ENCODE results near the gene MYO1H.

The MYO1H gene

GRCh38 chr12:109444259-109444658 lies 96.6 kb downstream of the MYO1H start:
- Histone ChIP-seq H3K27ac (ENCODE audit: extremely low read depth, low read depth, low read length) (no peak overlapping the region), H3K36me3 (ENCODE audit: control insufficient read depth in 2 of 2, insufficient read depth in 1 of 2, low read length in 2 of 2) (peaks cover 0 to 29% of the 10 kb centered on the region in 2 experiments; a peak in 2 of 3 replicates), H3K4me1 (ENCODE audit: control insufficient read depth, insufficient read depth, low read length) (no peaks in the 10 kb centered on the region; the same call in 1 of the 2 replicates), H3K4me3 (ENCODE audit: low read depth, low read length) (no peak overlapping the region), H3K9me3 (ENCODE audit: control insufficient read depth, insufficient read depth, low read depth, low read length) (no peaks in the 10 kb centered on the region)
- CTCF ChIA-PET: interaction anchor here (0.6 to 1.2 kb wide), 4 partner anchors 10 to 88 kb away, joined by 3 to 6 read pairs (median 4); no protein-coding TSS in a partner anchor
- POLR2A ChIA-PET: no interaction called here
- no peak for TF ChIP-seq ZNF394 (tag by site-specific recombination; IDR thresholded peaks at IDR 0.05; ENCODE audit: borderline replicate concordance)
- TF ChIP-seq ZNF548 (tag by site-specific recombination; IDR thresholded peaks at IDR 0.05): no peak
- no peak for TF ChIP-seq ZNF146 (tag by site-specific recombination; IDR thresholded peaks at IDR 0.05)
- no peak for TF ChIP-seq ZNF354C (tag by site-specific recombination; IDR thresholded peaks at IDR 0.05; ENCODE audit: borderline replicate concordance, low read depth)
- no peak for TF ChIP-seq ZNF24 (tag by site-specific recombination; IDR thresholded peaks at IDR 0.05)
- TF ChIP-seq ZNF560 (tag by site-specific recombination; IDR thresholded peaks at IDR 0.05; ENCODE audit: borderline replicate concordance): no peak
- no peak for TF ChIP-seq ZNF423 (tag by site-specific recombination; IDR thresholded peaks at IDR 0.05)
- TF ChIP-seq ZSCAN30 (tag by site-specific recombination; IDR thresholded peaks at IDR 0.05): no peak
- TF ChIP-seq ZNF677 (tag by site-specific recombination; IDR thresholded peaks at IDR 0.05): no peak
- TF ChIP-seq, protein P1, sequence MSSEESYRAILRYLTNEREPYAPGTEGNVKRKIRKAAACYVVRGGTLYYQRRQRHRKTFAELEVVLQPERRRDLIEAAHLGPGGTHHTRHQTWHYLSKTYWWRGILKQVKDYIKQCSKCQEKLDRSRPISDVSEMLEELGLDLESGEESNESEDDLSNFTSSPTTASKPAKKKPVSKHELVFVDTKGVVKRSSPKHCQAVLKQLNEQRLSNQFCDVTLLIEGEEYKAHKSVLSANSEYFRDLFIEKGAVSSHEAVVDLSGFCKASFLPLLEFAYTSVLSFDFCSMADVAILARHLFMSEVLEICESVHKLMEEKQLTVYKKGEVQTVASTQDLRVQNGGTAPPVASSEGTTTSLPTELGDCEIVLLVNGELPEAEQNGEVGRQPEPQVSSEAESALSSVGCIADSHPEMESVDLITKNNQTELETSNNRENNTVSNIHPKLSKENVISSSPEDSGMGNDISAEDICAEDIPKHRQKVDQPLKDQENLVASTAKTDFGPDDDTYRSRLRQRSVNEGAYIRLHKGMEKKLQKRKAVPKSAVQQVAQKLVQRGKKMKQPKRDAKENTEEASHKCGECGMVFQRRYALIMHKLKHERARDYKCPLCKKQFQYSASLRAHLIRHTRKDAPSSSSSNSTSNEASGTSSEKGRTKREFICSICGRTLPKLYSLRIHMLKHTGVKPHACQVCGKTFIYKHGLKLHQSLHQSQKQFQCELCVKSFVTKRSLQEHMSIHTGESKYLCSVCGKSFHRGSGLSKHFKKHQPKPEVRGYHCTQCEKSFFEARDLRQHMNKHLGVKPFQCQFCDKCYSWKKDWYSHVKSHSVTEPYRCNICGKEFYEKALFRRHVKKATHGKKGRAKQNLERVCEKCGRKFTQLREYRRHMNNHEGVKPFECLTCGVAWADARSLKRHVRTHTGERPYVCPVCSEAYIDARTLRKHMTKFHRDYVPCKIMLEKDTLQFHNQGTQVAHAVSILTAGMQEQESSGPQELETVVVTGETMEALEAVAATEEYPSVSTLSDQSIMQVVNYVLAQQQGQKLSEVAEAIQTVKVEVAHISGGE (tag by site-specific recombination; conservative IDR thresholded peaks at IDR 0.05; ENCODE audit: low read depth): no peak
- no peak for TF ChIP-seq ZNF843 (tag by site-specific recombination; IDR thresholded peaks at IDR 0.05)
- TF ChIP-seq ZNF792 (tag by site-specific recombination; IDR thresholded peaks at IDR 0.05): no peak
- no peak for TF ChIP-seq ZNF112 (tag by site-specific recombination; IDR thresholded peaks at IDR 0.05)
- TF ChIP-seq YY2 (tag by site-specific recombination; IDR thresholded peaks at IDR 0.05): no peak
- no peak for TF ChIP-seq ZNF132 (tag by site-specific recombination; IDR thresholded peaks at IDR 0.05; ENCODE audit: borderline replicate concordance)
- no peak for TF ChIP-seq ZNF529 (tag by site-specific recombination; IDR thresholded peaks at IDR 0.05; ENCODE audit: insufficient replicate concordance)
- TF ChIP-seq REPIN1 (tag by site-specific recombination; IDR thresholded peaks at IDR 0.05; ENCODE audit: low read depth): no peak
- no peak for TF ChIP-seq ZNF174 (tag by site-specific recombination; IDR thresholded peaks at IDR 0.05)
- no peak for TF ChIP-seq ZSCAN18 (tag by site-specific recombination; IDR thresholded peaks at IDR 0.05)

DNA sequence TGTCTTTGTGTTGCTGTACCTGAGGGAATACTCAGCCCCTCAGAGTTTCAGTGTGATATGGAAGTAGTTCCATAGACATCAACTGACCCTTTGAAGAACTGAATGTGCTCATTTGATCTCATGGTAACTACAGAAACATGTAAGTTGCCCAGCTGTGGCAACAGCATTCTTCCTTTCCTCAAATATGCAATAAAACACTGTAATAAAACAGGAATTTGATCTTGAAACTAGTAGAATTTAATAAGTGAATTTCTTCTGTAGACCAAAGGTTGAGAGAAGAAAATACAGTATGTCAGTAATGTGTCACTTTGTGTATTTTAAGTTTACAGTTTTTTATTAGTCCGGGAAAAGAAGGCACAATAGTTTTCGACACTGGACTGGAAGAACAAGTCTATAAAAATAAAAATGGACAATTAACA lies 97.5 kb downstream of the MYO1H start:
- peaks cover 0 to 32% of the 10 kb centered on the region in 2 experiments; a peak in 2 of 3 replicates for H3K36me3 ChIP-seq (ENCODE audit: control insufficient read depth in 2 of 2, insufficient read depth in 1 of 2, low read length in 2 of 2)
- POLR2A ChIA-PET: no interaction called here
- H3K4me1 ChIP-seq (ENCODE audit: control insufficient read depth, insufficient read depth, low read length): no peaks in the 10 kb centered on the region; the same call in 1 of the 2 replicates
- no peak overlapping the region for H3K4me3 ChIP-seq (ENCODE audit: low read depth, low read length)
- no peak overlapping the region for H3K27ac ChIP-seq (ENCODE audit: extremely low read depth, low read depth, low read length)
- H3K9me3 ChIP-seq (ENCODE audit: control insufficient read depth, insufficient read depth, low read depth, low read length): no peaks in the 10 kb centered on the region
- CTCF ChIA-PET: interaction anchor here (0.7 kb wide), 1 partner anchor 13 kb away, joined by 3 read pairs; no protein-coding TSS in a partner anchor
- TF ChIP-seq KLF9 (tag by site-specific recombination; IDR thresholded peaks at IDR 0.05; ENCODE audit: low read depth) (no peak), ZNF354C (tag by site-specific recombination; IDR thresholded peaks at IDR 0.05; ENCODE audit: borderline replicate concordance, low read depth) (no peak), ZNF155 (tag by site-specific recombination; IDR thresholded peaks at IDR 0.05) (no peak), MEIS1 (CRISPR knock-in tag; IDR thresholded peaks at IDR 0.05; ENCODE audit: borderline replicate concordance) (no peak), ZBTB10 (tag by site-specific recombination; IDR thresholded peaks at IDR 0.05) (no peak)
- TF ChIP-seq, protein P2, sequence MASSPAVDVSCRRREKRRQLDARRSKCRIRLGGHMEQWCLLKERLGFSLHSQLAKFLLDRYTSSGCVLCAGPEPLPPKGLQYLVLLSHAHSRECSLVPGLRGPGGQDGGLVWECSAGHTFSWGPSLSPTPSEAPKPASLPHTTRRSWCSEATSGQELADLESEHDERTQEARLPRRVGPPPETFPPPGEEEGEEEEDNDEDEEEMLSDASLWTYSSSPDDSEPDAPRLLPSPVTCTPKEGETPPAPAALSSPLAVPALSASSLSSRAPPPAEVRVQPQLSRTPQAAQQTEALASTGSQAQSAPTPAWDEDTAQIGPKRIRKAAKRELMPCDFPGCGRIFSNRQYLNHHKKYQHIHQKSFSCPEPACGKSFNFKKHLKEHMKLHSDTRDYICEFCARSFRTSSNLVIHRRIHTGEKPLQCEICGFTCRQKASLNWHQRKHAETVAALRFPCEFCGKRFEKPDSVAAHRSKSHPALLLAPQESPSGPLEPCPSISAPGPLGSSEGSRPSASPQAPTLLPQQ (tag by site-specific recombination; IDR thresholded peaks at IDR 0.05): no peak
